Measurements from ENCODE around the gene GMDS. TPM values are rescaled to one million over a fixed set of nuclear protein-coding genes. Genes with fewer than 3 reads are reported as not detected.

GMDS gene
- total and polyA plus RNA-seq, 2 of the 13 experiments (the other 11 are each of a cell fraction or from before 2014, with no cell fraction given), result 64.4 to 112 TPM

DNA sequence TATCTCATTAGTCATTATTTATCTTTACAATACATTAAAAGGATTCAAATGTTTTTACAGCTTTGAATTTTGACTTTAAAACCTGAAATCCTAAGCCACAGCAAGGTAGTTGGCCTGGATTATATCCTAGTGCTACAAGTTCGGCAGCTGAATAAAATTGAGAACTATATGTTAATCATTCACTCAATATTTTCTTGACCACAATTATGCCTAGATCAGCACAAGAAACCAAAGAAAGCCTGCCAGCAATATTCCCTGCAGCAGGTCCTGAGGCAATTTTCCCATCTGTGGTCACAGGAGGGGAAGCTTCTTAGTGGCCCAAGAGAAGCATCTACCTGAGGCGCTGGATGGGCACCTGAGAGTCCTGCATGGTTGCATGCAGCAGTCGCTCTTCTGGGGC lies 183.5 kb downstream of the GMDS start:
- Histone ChIP-seq H4K20me1 (ENCODE audit: insufficient read depth, low read length) (peaks cover 17% of the 10 kb centered on the region), H3K79me2 (ENCODE audit: insufficient read depth, low read length) (peaks cover 27% of the 10 kb centered on the region), H3K4me3 (replicated peaks in 1 of 3; ENCODE audit: insufficient read depth in 1 of 3, low read depth in 2 of 3, low read length in 3 of 3) (no peak overlapping the region), H3K36me3 (replicated peaks in 1 of 2; ENCODE audit: control insufficient read depth in 1 of 2, insufficient read depth in 2 of 2, low read length in 2 of 2) (peaks cover 0 to 7% of the 10 kb centered on the region in 2 experiments; a peak in 2 of 5 replicates), H3K27ac (ENCODE audit: extremely low read length, insufficient read depth, low read length) (no peak overlapping the region), H3K4me2 (ENCODE audit: low read depth, low read length) (no peak overlapping the region), H3K9ac (ENCODE audit: insufficient read depth, low read depth, low read length) (no peak overlapping the region), H2AFZ (ENCODE audit: low read length) (no peak overlapping the region), H3K9me3 (ENCODE audit: low read length) (no peaks in the 10 kb centered on the region), H3K27me3 (ENCODE audit: control insufficient read depth in 1 of 2, insufficient read depth in 2 of 2, low read length in 2 of 2) (no peaks in the 10 kb centered on the region), H3K4me1 (ENCODE audit: insufficient read depth, low read length) (no peaks in the 10 kb centered on the region)
- ChIA-PET POLR2A (no interaction called here), CTCF (ENCODE audit: low intra/inter-chr PET ratio, low total read pairs) (no interaction called here)
- TF ChIP-seq PAX8 (CRISPR knock-in tag; IDR thresholded peaks at IDR 0.05; ENCODE audit: borderline replicate concordance), result no peak
- no peak for TF ChIP-seq ZNF644 (CRISPR knock-in tag; IDR thresholded peaks at IDR 0.05; ENCODE audit: low read depth)
- no peak for TF ChIP-seq NCOA5 (CRISPR knock-in tag; IDR thresholded peaks at IDR 0.05)
- TF ChIP-seq SP140L (CRISPR knock-in tag; IDR thresholded peaks at IDR 0.05; ENCODE audit: borderline replicate concordance), result no peak
- no peak for TF ChIP-seq ZNF7 (CRISPR knock-in tag; IDR thresholded peaks at IDR 0.05)
- TF ChIP-seq HNRNPK (IDR thresholded peaks at IDR 0.05; ENCODE audit: low read depth, low read length, poor library complexity, severe bottlenecking), result no peak
- no peak for TF ChIP-seq ATRX (CRISPR knock-in tag; IDR thresholded peaks at IDR 0.05; ENCODE audit: borderline replicate concordance)
- TF ChIP-seq, protein P1, sequence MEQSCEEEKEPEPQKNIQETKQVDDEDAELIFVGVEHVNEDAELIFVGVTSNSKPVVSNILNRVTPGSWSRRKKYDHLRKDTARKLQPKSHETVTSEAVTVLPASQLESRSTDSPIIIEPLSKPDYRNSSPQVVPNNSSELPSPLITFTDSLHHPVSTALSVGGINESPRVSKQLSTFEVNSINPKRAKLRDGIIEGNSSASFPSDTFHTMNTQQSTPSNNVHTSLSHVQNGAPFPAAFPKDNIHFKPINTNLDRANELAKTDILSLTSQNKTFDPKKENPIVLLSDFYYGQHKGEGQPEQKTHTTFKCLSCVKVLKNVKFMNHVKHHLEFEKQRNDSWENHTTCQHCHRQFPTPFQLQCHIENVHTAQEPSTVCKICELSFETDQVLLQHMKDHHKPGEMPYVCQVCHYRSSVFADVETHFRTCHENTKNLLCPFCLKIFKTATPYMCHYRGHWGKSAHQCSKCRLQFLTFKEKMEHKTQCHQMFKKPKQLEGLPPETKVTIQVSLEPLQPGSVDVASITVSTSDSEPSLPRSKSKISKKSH (CRISPR knock-in tag; IDR thresholded peaks at IDR 0.05; ENCODE audit: borderline replicate concordance), result no peak
- no peak for TF ChIP-seq EZH2 (conservative IDR thresholded peaks at IDR 0.05; ENCODE audit: low read depth, low read length)
- no peak for TF ChIP-seq ATF6 (CRISPR knock-in tag; conservative IDR thresholded peaks at IDR 0.05)
- TF ChIP-seq BRCA1 (CRISPR knock-in tag; IDR thresholded peaks at IDR 0.05), result no peak
- TF ChIP-seq RCOR2 (CRISPR knock-in tag; IDR thresholded peaks at IDR 0.05), result no peak
- no peak for TF ChIP-seq KDM6A (CRISPR knock-in tag; IDR thresholded peaks at IDR 0.05; ENCODE audit: low read depth)
- no peak for TF ChIP-seq REPIN1 (CRISPR knock-in tag; IDR thresholded peaks at IDR 0.05; ENCODE audit: borderline replicate concordance, low read depth)
- no peak for TF ChIP-seq ZKSCAN5 (CRISPR knock-in tag; IDR thresholded peaks at IDR 0.05)
- TF ChIP-seq ZNF605 (CRISPR knock-in tag; IDR thresholded peaks at IDR 0.05), result no peak
- TF ChIP-seq, protein P2, sequence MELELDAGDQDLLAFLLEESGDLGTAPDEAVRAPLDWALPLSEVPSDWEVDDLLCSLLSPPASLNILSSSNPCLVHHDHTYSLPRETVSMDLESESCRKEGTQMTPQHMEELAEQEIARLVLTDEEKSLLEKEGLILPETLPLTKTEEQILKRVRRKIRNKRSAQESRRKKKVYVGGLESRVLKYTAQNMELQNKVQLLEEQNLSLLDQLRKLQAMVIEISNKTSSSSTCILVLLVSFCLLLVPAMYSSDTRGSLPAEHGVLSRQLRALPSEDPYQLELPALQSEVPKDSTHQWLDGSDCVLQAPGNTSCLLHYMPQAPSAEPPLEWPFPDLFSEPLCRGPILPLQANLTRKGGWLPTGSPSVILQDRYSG (CRISPR knock-in tag; IDR thresholded peaks at IDR 0.05), result no peak
- TF ChIP-seq ZNF784 (CRISPR knock-in tag; IDR thresholded peaks at IDR 0.05; ENCODE audit: borderline replicate concordance), result no peak
- no peak for FAIRE-seq
- intact Hi-C loops (cut with micrococcal nuclease; ENCODE audit: unreplicated experiment), result no loop called here
- in situ Hi-C loops (cut with HindIII; ENCODE audit: extremely low pct_ligation_motif_present, low pct_unique_long_range_greater_than_20kb), result no loop called here
- ATAC-seq, result no peak
- no TSS peak for BruUV-seq (replicated peaks)
- DNase-seq (ENCODE audit: low spot score), result no peak
- WGBS (ENCODE audit: low lambda C conversion rate), result 94% methylated on average over 3 of the region's 3 CpGs
